ENCODE results near the gene LAMA4. TPM values are rescaled to one million over a fixed set of nuclear protein-coding genes. Genes with fewer than 3 reads are reported as not detected.

Gene LAMA4
- total and polyA plus RNA-seq, 2 of the 13 experiments (the other 11 are each of a cell fraction or from before 2014, with no cell fraction given) = not detected

DNA sequence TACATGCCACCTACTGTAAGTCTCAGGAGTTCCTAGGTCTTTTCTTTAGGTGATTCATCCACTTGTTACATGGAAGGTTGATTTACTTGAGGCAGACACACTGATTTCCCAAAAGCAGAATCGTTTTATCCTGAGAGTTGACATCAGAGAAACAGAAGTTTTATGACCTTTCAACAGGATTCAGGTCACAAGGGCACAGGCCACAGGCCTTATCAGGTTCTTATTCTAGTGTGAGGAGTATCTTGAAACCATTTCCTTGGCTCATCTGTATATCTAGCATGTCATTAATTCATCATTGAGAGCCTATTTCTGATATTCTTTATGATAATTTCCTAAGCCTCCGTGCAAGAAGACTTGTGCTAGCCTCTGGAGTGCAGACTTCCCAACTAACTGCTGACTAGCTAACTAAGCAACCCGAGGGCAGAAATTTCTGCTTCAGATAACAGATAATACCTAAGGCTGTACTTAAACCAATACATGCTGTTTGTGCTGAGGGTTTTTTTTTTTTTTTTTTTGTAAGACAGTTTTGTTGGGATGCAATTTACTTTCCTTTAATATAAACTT is 47.9 kb upstream of the LAMA4 start:
- no peaks in the 10 kb centered on the region for H3K4me1 ChIP-seq (ENCODE audit: insufficient read depth, low read length)
- no peak overlapping the region for H2AFZ ChIP-seq (ENCODE audit: low read length)
- no peaks in the 10 kb centered on the region for H3K36me3 ChIP-seq (replicated peaks in 1 of 2; ENCODE audit: control insufficient read depth in 1 of 2, insufficient read depth in 2 of 2, low read length in 2 of 2)
- DNase-seq (ENCODE audit: low spot score) (no peak), ATAC-seq (no peak), FAIRE-seq (no peak)
- no peaks in the 10 kb centered on the region for H3K79me2 ChIP-seq (ENCODE audit: insufficient read depth, low read length)
- ChIA-PET CTCF (ENCODE audit: low intra/inter-chr PET ratio, low total read pairs) (no interaction called here), POLR2A (no interaction called here)
- in situ Hi-C loops (cut with HindIII; ENCODE audit: extremely low pct_ligation_motif_present, low pct_unique_long_range_greater_than_20kb) (no loop called here), intact Hi-C loops (cut with micrococcal nuclease; ENCODE audit: unreplicated experiment) (no loop called here)
- H3K27me3 ChIP-seq (ENCODE audit: control insufficient read depth in 1 of 2, insufficient read depth in 2 of 2, low read length in 2 of 2) = 0 out of 5 replicates have a peak, but pooled peaks cover 0 to 3% of the 10 kb centered on the region in 2 experiments
- BruUV-seq (replicated peaks) = no TSS peak
- H3K9me3 ChIP-seq (ENCODE audit: low read length) = no peaks in the 10 kb centered on the region
- no peak overlapping the region for H3K27ac ChIP-seq (ENCODE audit: extremely low read length, insufficient read depth, low read length)
- no peak overlapping the region for H3K9ac ChIP-seq (ENCODE audit: insufficient read depth, low read depth, low read length)
- H4K20me1 ChIP-seq (ENCODE audit: insufficient read depth, low read length) = no peaks in the 10 kb centered on the region
- WGBS (ENCODE audit: low lambda C conversion rate) = 3% methylated on average over 3 of the region's 3 CpGs
- no peak overlapping the region for H3K4me2 ChIP-seq (ENCODE audit: low read depth, low read length)
- H3K4me3 ChIP-seq (replicated peaks in 1 of 3; ENCODE audit: insufficient read depth in 1 of 3, low read depth in 2 of 3, low read length in 3 of 3) = no peak overlapping the region
- no peak for TF ChIP-seq NBN (conservative IDR thresholded peaks at IDR 0.05)
- TF ChIP-seq, protein P1, sequence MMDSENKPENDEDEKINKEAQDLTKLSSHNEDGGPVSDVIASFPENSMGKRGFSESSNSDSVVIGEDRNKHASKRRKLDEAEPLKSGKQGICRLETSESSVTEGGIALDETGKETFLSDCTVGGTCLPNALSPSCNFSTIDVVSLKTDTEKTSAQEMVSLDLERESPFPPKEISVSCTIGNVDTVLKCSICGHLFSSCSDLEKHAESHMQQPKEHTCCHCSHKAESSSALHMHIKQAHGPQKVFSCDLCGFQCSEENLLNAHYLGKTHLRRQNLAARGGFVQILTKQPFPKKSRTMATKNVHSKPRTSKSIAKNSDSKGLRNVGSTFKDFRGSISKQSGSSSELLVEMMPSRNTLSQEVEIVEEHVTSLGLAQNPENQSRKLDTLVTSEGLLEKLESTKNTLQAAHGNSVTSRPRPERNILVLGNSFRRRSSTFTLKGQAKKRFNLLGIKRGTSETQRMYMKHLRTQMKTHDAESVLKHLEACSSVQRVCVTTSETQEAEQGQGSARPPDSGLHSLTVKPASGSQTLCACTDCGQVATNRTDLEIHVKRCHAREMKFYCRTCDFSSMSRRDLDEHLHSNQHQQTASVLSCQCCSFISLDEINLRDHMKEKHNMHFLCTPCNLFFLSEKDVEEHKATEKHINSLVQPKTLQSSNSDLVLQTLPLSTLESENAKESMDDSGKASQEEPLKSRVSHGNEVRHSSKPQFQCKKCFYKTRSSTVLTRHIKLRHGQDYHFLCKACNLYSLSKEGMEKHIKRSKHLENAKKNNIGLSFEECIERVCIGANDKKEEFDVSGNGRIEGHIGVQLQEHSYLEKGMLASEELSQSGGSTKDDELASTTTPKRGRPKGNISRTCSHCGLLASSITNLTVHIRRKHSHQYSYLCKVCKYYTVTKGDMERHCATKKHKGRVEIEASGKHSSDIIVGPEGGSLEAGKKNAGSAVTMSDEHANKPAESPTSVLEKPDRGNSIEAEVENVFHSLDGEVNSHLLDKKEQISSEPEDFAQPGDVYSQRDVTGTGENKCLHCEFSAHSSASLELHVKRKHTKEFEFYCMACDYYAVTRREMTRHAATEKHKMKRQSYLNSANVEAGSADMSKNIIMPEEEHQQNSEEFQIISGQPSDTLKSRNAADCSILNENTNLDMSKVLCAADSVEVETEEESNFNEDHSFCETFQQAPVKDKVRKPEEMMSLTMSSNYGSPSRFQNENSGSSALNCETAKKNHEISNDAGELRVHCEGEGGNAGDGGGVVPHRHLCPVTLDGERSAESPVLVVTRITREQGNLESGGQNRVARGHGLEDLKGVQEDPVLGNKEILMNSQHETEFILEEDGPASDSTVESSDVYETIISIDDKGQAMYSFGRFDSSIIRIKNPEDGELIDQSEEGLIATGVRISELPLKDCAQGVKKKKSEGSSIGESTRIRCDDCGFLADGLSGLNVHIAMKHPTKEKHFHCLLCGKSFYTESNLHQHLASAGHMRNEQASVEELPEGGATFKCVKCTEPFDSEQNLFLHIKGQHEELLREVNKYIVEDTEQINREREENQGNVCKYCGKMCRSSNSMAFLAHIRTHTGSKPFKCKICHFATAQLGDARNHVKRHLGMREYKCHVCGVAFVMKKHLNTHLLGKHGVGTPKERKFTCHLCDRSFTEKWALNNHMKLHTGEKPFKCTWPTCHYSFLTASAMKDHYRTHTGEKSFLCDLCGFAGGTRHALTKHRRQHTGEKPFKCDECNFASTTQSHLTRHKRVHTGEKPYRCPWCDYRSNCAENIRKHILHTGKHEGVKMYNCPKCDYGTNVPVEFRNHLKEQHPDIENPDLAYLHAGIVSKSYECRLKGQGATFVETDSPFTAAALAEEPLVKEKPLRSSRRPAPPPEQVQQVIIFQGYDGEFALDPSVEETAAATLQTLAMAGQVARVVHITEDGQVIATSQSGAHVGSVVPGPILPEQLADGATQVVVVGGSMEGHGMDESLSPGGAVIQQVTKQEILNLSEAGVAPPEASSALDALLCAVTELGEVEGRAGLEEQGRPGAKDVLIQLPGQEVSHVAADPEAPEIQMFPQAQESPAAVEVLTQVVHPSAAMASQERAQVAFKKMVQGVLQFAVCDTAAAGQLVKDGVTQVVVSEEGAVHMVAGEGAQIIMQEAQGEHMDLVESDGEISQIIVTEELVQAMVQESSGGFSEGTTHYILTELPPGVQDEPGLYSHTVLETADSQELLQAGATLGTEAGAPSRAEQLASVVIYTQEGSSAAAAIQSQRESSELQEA (CRISPR knock-in tag; IDR thresholded peaks at IDR 0.05; ENCODE audit: not compliant biosample characterization) = no peak
- TF ChIP-seq, protein P2, sequence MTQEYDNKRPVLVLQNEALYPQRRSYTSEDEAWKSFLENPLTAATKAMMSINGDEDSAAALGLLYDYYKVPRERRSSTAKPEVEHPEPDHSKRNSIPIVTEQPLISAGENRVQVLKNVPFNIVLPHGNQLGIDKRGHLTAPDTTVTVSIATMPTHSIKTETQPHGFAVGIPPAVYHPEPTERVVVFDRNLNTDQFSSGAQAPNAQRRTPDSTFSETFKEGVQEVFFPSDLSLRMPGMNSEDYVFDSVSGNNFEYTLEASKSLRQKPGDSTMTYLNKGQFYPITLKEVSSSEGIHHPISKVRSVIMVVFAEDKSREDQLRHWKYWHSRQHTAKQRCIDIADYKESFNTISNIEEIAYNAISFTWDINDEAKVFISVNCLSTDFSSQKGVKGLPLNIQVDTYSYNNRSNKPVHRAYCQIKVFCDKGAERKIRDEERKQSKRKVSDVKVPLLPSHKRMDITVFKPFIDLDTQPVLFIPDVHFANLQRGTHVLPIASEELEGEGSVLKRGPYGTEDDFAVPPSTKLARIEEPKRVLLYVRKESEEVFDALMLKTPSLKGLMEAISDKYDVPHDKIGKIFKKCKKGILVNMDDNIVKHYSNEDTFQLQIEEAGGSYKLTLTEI (CRISPR knock-in tag; conservative IDR thresholded peaks at IDR 0.05) = no peak
- TF ChIP-seq SNAPC2 (CRISPR knock-in tag; IDR thresholded peaks at IDR 0.05) = no peak
- TF ChIP-seq ZNF296 (CRISPR knock-in tag; conservative IDR thresholded peaks at IDR 0.05) = no peak
- TF ChIP-seq ZNF572 (CRISPR knock-in tag; IDR thresholded peaks at IDR 0.05) = no peak
- TF ChIP-seq NKX3-1 (CRISPR knock-in tag; IDR thresholded peaks at IDR 0.05) = no peak
- TF ChIP-seq ONECUT2 (CRISPR knock-in tag; IDR thresholded peaks at IDR 0.05) = no peak
- TF ChIP-seq, protein P3, sequence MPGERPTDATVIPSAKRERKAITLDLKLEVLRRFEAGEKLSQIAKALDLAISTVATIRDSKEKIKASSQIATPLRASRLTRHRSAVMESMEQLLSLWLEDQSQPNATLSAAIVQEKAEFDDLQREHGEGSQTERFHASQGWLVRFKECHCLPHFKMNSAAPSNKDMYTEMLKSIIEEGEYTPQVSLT (CRISPR knock-in tag; IDR thresholded peaks at IDR 0.05; ENCODE audit: borderline replicate concordance, low read depth) = no peak
- TF ChIP-seq, protein P4, sequence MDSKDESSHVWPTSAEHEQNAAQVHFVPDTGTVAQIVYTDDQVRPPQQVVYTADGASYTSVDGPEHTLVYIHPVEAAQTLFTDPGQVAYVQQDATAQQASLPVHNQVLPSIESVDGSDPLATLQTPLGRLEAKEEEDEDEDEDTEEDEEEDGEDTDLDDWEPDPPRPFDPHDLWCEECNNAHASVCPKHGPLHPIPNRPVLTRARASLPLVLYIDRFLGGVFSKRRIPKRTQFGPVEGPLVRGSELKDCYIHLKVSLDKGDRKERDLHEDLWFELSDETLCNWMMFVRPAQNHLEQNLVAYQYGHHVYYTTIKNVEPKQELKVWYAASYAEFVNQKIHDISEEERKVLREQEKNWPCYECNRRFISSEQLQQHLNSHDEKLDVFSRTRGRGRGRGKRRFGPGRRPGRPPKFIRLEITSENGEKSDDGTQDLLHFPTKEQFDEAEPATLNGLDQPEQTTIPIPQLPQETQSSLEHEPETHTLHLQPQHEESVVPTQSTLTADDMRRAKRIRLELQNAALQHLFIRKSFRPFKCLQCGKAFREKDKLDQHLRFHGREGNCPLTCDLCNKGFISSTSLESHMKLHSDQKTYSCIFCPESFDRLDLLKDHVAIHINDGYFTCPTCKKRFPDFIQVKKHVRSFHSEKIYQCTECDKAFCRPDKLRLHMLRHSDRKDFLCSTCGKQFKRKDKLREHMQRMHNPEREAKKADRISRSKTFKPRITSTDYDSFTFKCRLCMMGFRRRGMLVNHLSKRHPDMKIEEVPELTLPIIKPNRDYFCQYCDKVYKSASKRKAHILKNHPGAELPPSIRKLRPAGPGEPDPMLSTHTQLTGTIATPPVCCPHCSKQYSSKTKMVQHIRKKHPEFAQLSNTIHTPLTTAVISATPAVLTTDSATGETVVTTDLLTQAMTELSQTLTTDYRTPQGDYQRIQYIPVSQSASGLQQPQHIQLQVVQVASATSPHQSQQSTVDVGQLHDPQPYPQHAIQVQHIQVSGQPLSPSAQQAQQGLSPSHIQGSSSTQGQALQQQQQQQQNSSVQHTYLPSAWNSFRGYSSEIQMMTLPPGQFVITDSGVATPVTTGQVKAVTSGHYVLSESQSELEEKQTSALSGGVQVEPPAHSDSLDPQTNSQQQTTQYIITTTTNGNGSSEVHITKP (CRISPR knock-in tag; IDR thresholded peaks at IDR 0.05; ENCODE audit: low read depth) = no peak
